ENCODE data around the gene RTL10. TPM values are rescaled to one million over a fixed set of nuclear protein-coding genes. Genes with fewer than 3 reads are reported as not detected.

The RTL10 gene
- total RNA-seq, 4 donors from 2014 or later = 3.5 to 12.8 (median 5.0) TPM

DNA sequence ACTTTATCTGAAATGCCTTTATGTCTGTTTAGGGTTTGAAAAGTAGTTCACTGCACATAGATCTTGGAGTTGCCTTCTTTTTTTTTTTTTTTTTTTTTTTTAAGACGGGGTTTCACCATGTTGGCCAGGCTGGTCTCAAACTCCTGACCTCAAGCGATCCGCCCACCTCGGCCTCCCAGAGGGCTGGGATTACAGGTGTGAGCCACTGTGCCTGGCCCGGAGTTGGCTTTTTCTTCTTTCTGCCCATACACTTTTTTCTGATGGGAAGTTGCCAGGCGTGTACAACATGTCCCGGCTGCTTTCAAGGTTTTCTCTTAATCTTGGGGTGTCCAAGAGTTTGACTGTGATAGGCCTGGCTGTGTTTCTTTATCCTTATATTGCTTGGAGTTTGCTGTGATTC, 12.9 kb upstream of the RTL10 start:
- ATAC-seq = no peak
- Histone ChIP-seq H3K27me3 (no peaks in the 10 kb centered on the region), H3K27ac (no peak overlapping the region), H3K4me3 (no peak overlapping the region), H3K36me3 (no peaks in the 10 kb centered on the region), H3K4me1 (no peaks in the 10 kb centered on the region), H3K9me3 (no peaks in the 10 kb centered on the region)
- intact Hi-C loops (cut with DNase I; ENCODE audit: low total_unique reads) (no loop called here), in situ Hi-C loops (cut with MboI; ENCODE audit: low sequenced_read_pairs in 4 of 4) (no loop called here)
- no peak for TF ChIP-seq POLR2A (IDR thresholded peaks at IDR 0.05)
- TF ChIP-seq, protein P1, sequence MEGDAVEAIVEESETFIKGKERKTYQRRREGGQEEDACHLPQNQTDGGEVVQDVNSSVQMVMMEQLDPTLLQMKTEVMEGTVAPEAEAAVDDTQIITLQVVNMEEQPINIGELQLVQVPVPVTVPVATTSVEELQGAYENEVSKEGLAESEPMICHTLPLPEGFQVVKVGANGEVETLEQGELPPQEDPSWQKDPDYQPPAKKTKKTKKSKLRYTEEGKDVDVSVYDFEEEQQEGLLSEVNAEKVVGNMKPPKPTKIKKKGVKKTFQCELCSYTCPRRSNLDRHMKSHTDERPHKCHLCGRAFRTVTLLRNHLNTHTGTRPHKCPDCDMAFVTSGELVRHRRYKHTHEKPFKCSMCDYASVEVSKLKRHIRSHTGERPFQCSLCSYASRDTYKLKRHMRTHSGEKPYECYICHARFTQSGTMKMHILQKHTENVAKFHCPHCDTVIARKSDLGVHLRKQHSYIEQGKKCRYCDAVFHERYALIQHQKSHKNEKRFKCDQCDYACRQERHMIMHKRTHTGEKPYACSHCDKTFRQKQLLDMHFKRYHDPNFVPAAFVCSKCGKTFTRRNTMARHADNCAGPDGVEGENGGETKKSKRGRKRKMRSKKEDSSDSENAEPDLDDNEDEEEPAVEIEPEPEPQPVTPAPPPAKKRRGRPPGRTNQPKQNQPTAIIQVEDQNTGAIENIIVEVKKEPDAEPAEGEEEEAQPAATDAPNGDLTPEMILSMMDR (IDR thresholded peaks at IDR 0.05 in 4 of 5, conservative IDR thresholded peaks at IDR 0.05 in 1 of 5) = no peak
- no peak for DNase-seq

DNA sequence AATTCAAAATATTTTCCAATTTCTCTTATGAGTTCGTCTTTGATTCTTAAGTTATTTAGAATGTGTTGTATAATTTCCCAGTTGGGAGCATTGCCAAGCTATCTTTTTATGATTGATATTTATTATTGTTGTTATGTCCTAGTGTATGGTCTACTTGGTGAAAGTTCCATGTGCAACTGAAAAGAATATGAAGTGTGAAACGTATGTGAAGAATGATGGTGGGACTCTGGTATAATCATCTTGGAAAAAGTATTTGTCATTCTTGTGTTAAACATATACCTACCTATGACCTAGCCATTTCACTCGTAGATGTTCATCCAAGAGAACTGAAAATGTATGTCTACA, 12.0 kb upstream of the RTL10 start:
- no peaks in the 10 kb centered on the region for H3K36me3 ChIP-seq
- no peaks in the 10 kb centered on the region for H3K9me3 ChIP-seq
- no peak for ATAC-seq
- DNase-seq = no peak
- intact Hi-C loops (cut with DNase I; ENCODE audit: low total_unique reads) = no loop called here
- no peaks in the 10 kb centered on the region for H3K27me3 ChIP-seq
- H3K4me3 ChIP-seq = no peak overlapping the region
- TF ChIP-seq, protein P1 (IDR thresholded peaks at IDR 0.05 in 4 of 5, conservative IDR thresholded peaks at IDR 0.05 in 1 of 5) = no peak
- no peak for TF ChIP-seq POLR2A (IDR thresholded peaks at IDR 0.05)
- in situ Hi-C loops (cut with MboI; ENCODE audit: low sequenced_read_pairs in 4 of 4) = no loop called here
- H3K4me1 ChIP-seq = no peaks in the 10 kb centered on the region
- no peak overlapping the region for H3K27ac ChIP-seq

DNA sequence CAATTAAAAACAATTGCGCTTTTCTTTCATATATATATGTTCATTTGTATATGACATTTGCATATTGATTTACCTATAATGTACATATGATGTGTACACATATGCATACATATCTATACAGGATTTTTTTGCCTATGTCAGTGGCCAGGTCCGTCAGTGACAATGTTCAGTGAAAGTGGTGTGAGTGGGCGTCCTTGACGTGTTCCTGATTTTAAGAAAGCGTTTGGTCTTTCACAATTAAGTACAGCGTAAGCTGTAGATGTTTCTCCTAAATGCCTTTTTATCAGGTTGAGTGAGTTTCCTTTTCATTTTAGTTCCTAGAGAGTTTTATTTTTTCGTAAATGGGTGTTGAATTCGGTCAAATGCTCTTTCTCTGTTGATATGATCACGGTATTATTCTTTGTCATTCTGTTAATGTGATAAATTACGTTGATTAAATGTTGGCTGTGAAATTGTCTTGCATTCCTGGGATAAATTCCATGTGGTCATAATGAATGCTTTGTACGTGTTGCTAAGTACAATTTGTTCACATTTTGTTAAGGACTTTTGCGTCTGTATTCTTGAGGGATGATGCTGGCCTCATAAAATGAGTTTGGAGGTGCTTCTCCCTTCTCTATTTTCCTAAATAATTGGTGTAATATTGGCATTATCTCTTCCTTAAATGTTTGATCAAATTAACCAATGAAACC, 10.6 kb upstream of the RTL10 start:
- Histone ChIP-seq H3K27ac (no peak overlapping the region), H3K27me3 (no peaks in the 10 kb centered on the region), H3K4me1 (no peaks in the 10 kb centered on the region), H3K4me3 (no peak overlapping the region), H3K36me3 (no peaks in the 10 kb centered on the region), H3K9me3 (no peaks in the 10 kb centered on the region)
- intact Hi-C loops (cut with DNase I; ENCODE audit: low total_unique reads) = no loop called here
- ATAC-seq (no peak), DNase-seq (no peak)
- in situ Hi-C loops (cut with MboI; ENCODE audit: low sequenced_read_pairs in 4 of 4) = no loop called here
- no peak for TF ChIP-seq POLR2A (IDR thresholded peaks at IDR 0.05)
- TF ChIP-seq, protein P1 (IDR thresholded peaks at IDR 0.05 in 4 of 5, conservative IDR thresholded peaks at IDR 0.05 in 1 of 5) = no peak

DNA sequence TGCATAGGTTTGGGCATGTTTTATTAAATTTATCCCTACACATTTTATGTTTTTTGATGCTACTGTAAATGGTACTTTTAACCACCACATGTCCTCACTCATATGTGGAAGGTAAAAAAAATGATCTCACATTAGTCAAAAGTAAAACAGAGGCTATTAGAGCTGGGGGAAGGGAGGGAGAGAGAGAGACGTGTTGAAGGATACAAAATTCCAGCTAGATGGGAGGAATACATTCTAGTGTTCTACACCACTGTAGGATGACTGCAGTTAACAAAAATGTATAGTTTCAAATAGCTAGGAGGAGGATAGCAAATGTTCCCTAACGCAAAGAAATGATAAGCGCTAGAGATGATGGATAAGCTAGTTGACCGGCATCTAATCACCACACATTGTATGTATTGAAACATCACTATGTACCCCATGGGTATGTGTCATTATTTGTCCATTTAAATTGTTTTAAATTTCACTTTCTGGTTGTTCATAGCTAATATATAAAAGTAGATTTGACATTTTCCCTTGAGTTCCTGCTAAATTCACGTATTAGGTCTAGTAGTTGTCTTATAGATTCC, 9.9 kb upstream of the RTL10 start:
- TF ChIP-seq, protein P1 (IDR thresholded peaks at IDR 0.05 in 4 of 5, conservative IDR thresholded peaks at IDR 0.05 in 1 of 5) = no peak
- no peak for TF ChIP-seq POLR2A (IDR thresholded peaks at IDR 0.05)
- H3K9me3 ChIP-seq = no peaks in the 10 kb centered on the region
- H3K27ac ChIP-seq = no peak overlapping the region
- no peaks in the 10 kb centered on the region for H3K36me3 ChIP-seq
- no peak overlapping the region for H3K4me3 ChIP-seq
- DNase-seq (no peak), ATAC-seq (no peak)
- H3K27me3 ChIP-seq = no peaks in the 10 kb centered on the region
- intact Hi-C loops (cut with DNase I; ENCODE audit: low total_unique reads) (no loop called here), in situ Hi-C loops (cut with MboI; ENCODE audit: low sequenced_read_pairs in 4 of 4) (no loop called here)
- no peaks in the 10 kb centered on the region for H3K4me1 ChIP-seq

DNA sequence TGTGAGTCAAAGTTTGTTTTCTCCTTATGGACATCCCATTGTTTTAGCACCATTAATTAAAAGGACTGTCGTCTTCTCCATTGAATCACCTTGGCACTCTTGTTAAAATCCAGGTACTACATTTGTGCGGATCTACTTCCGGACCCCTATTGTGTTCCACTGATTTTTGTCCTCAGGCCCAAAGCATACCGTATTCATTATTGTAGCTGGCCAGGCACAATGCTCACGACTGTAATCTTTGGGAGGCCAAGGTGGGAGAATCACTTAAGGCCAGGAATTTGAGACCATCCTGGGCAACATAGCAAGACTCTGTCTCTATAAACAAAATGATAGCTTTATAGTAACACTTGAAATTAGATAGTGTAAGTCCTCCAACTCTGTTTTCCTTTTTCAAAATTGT, 8.9 kb upstream of the RTL10 start:
- no peak overlapping the region for H3K27ac ChIP-seq
- in situ Hi-C loops (cut with MboI; ENCODE audit: low sequenced_read_pairs in 4 of 4) (no loop called here), intact Hi-C loops (cut with DNase I; ENCODE audit: low total_unique reads) (no loop called here)
- TF ChIP-seq, protein P1 (IDR thresholded peaks at IDR 0.05 in 4 of 5, conservative IDR thresholded peaks at IDR 0.05 in 1 of 5) = no peak
- TF ChIP-seq POLR2A (IDR thresholded peaks at IDR 0.05) = no peak
- H3K4me3 ChIP-seq = no peak overlapping the region
- DNase-seq (no peak), ATAC-seq (no peak)
- H3K27me3 ChIP-seq = no peaks in the 10 kb centered on the region
- H3K4me1 ChIP-seq = no peaks in the 10 kb centered on the region
- no peaks in the 10 kb centered on the region for H3K9me3 ChIP-seq
- H3K36me3 ChIP-seq = no peaks in the 10 kb centered on the region

All from gastrocnemius medialis (tissue), 4 donors.